ENCODE measurements around the gene TEKT4. TPM values are rescaled to one million over a fixed set of nuclear protein-coding genes. Genes with fewer than 3 reads are reported as not detected.
"Not testable (repeated sequence)": the region's sequence is repeated elsewhere in the genome, so short reads cannot be mapped to it uniquely, and the experiment has no call there.

TEKT4 gene, protein sequence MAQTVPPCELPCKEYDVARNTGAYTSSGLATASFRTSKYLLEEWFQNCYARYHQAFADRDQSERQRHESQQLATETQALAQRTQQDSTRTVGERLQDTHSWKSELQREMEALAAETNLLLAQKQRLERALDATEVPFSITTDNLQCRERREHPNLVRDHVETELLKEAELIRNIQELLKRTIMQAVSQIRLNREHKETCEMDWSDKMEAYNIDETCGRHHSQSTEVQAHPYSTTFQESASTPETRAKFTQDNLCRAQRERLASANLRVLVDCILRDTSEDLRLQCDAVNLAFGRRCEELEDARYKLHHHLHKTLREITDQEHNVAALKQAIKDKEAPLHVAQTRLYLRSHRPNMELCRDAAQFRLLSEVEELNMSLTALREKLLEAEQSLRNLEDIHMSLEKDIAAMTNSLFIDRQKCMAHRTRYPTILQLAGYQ
- polyA plus RNA-seq (not detected in 3 replicates), polyA minus RNA-seq (not detected in 3 replicates)
- not detected for polyA plus RNA-seq (2011; ENCODE audit: low read depth)
- not detected in 2 replicates for polyA plus RNA-seq (2011; cell fraction: cytosol; rRNA removed)
- not detected in 2 replicates for polyA plus RNA-seq (2011; cell fraction: nucleus; rRNA removed)
- not detected in 2 replicates for polyA plus RNA-seq (2012; ENCODE audit: low replicate concordance)
- not detected for polyA minus RNA-seq (2011; cell fraction: cytosol; rRNA and poly(A)+ RNA removed)
- not detected in 2 replicates for polyA minus RNA-seq (2011; cell fraction: nucleus; rRNA and poly(A)+ RNA removed)

DNA sequence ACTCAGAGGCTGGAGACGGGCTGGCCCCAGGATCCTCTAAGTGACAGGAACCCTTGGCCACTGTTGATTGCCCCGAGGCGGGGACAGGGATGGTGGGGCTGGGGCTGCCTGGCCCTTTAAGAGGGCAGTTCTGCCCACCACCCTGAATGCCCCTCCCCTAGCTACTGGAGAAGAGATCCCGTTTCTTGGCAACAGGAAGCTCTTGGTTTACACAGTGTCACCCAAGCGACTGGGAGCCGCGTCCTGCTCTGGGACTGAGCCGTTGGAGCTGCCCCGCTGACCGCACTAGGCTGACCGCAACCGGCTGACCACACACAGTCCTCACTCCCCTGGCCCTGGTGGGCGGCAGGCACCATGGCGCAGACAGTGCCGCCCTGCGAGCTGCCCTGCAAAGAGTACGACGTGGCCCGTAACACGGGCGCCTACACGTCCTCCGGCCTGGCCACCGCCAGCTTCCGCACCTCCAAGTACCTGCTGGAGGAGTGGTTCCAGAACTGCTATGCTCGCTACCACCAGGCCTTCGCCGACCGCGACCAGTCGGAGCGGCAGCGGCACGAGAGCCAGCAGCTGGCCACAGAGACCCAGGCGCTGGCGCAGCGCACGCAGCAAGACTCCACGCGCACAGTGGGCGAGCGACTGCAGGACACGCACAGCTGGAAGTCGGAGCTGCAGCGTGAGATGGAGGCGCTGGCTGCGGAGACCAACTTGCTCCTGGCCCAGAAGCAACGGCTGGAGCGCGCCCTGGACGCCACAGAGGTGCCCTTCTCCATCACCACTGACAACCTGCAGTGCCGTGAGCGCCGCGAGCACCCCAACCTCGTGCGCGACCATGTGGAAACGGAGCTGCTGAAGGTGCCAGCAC is at the start of gene TEKT4:
TSS of gene TEKT4 (plus strand) at position 205 of the 862 bp plus-strand sequence. CDS start at position 355, 150 bp downstream.
- Histone ChIP-seq H3K4me2 (ENCODE audit: control insufficient read depth, extremely low read depth, insufficient read depth, low read depth, low read length) (no peak within 1 kb of the TSS), H3K4me1 (ENCODE audit: control insufficient read depth, extremely low read depth, insufficient read depth, low read length) (no peaks in the 10 kb centered on the region), H3K27ac (ENCODE audit: control insufficient read depth, insufficient read depth, low read length) (no peak within 1 kb of the TSS), H3K9me1 (ENCODE audit: control insufficient read depth, extremely low read depth, insufficient read depth, low read length) (no peaks in the 10 kb centered on the region), H3K4me3 (ENCODE audit: control insufficient read depth in 2 of 3, extremely low read depth in 1 of 3, insufficient read depth in 2 of 3, low read depth in 1 of 3, low read length in 3 of 3) (no peak within 1 kb of the TSS), H3K36me3 (ENCODE audit: control insufficient read depth in 2 of 2, extremely low read depth in 1 of 2, insufficient read depth in 2 of 2, low read length in 2 of 2) (no peaks in the 10 kb centered on the region), H4K20me1 (ENCODE audit: control insufficient read depth, extremely low read depth, insufficient read depth, low read length) (no peaks in the 10 kb centered on the region), H3K9ac (ENCODE audit: control insufficient read depth, extremely low read depth, insufficient read depth, low read length) (no peak within 1 kb of the TSS), H3K79me2 (ENCODE audit: control insufficient read depth, insufficient read depth, low read length) (no peaks in the 10 kb centered on the region), H3K27me3 (ENCODE audit: control insufficient read depth, extremely low read depth, insufficient read depth, low read length) (peaks cover 10% of the 10 kb centered on the region), H3K9me3 (ENCODE audit: control insufficient read depth, low read depth, low read length) (no peaks in the 10 kb centered on the region), H2AFZ (ENCODE audit: control insufficient read depth, low read length) (no peak within 1 kb of the TSS)
- DNase-seq (ENCODE audit: low read depth, low spot score) = no peak
- FAIRE-seq = no peak
- TF ChIP-seq, protein P1, sequence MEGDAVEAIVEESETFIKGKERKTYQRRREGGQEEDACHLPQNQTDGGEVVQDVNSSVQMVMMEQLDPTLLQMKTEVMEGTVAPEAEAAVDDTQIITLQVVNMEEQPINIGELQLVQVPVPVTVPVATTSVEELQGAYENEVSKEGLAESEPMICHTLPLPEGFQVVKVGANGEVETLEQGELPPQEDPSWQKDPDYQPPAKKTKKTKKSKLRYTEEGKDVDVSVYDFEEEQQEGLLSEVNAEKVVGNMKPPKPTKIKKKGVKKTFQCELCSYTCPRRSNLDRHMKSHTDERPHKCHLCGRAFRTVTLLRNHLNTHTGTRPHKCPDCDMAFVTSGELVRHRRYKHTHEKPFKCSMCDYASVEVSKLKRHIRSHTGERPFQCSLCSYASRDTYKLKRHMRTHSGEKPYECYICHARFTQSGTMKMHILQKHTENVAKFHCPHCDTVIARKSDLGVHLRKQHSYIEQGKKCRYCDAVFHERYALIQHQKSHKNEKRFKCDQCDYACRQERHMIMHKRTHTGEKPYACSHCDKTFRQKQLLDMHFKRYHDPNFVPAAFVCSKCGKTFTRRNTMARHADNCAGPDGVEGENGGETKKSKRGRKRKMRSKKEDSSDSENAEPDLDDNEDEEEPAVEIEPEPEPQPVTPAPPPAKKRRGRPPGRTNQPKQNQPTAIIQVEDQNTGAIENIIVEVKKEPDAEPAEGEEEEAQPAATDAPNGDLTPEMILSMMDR (optimal IDR thresholded peaks at IDR 0.05 in 1 of 3, IDR thresholded peaks at IDR 0.05 in 1 of 3, conservative IDR thresholded peaks at IDR 0.05 in 1 of 3; ENCODE audit: extremely low read depth in 1 of 3, insufficient read depth in 2 of 3, low read length in 3 of 3) = no peak
- dilution Hi-C loops (cut with MboI; ENCODE audit: extremely low pct_ligation_motif_present, low sequenced_read_pairs) = no loop called here

DNA sequence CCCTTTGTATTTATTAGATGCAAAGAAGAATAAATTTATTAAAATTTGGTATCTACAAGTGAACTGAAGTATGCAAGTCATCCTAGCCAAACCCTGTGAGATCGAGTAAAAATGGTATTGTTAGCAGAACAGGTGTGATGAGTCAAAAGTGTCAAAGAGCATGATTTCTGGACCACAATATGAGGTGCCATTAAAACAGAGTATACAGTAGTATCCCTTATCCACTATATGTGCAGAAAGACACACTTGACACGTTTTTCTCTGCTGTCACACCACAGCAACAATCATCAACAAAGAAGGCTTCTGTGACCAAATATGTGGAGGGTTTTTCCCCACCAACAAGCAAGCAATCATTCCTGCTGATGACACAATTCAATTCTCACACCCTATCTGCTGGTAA is 32.0 kb upstream of the TEKT4 start:
- H3K27ac ChIP-seq (ENCODE audit: control insufficient read depth, insufficient read depth, low read length); FAIRE-seq; H3K4me2 ChIP-seq (ENCODE audit: control insufficient read depth, extremely low read depth, insufficient read depth, low read depth, low read length); H4K20me1 ChIP-seq (ENCODE audit: control insufficient read depth, extremely low read depth, insufficient read depth, low read length); dilution Hi-C loops (cut with MboI; ENCODE audit: extremely low pct_ligation_motif_present, low sequenced_read_pairs); H3K27me3 ChIP-seq (ENCODE audit: control insufficient read depth, extremely low read depth, insufficient read depth, low read length); H3K79me2 ChIP-seq (ENCODE audit: control insufficient read depth, insufficient read depth, low read length); H2AFZ ChIP-seq (ENCODE audit: control insufficient read depth, low read length); H3K9me3 ChIP-seq (ENCODE audit: control insufficient read depth, low read depth, low read length); H3K9ac ChIP-seq (ENCODE audit: control insufficient read depth, extremely low read depth, insufficient read depth, low read length); H3K9me1 ChIP-seq (ENCODE audit: control insufficient read depth, extremely low read depth, insufficient read depth, low read length); DNase-seq (ENCODE audit: low read depth, low spot score); H3K36me3 ChIP-seq (ENCODE audit: control insufficient read depth in 2 of 2, extremely low read depth in 1 of 2, insufficient read depth in 2 of 2, low read length in 2 of 2); H3K4me3 ChIP-seq (ENCODE audit: control insufficient read depth in 2 of 3, extremely low read depth in 1 of 3, insufficient read depth in 2 of 3, low read depth in 1 of 3, low read length in 3 of 3); H3K4me1 ChIP-seq (ENCODE audit: control insufficient read depth, extremely low read depth, insufficient read depth, low read length): not testable (repeated sequence)

DNA sequence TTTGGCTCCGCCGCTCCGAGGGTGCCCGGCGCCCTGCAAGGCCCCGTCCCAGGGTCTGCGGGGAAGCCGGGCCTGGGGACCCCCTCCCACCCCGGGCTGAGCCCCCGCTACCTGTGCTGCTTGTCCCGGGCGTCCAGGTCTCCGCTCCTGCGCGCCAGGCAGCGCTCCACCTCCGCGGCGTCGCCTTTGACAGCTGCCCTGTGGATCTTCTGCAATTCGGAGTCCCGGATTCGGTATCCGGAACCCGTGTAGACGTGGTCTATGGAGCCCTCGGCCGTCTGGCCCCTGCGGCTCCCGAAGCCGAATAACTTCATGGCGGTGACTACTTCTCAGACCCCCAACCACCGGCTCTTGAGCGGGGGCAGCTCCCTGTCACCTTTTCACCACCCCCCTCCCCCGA is 14.4 kb upstream of the TEKT4 start:
- DNase-seq (ENCODE audit: low read depth, low spot score); H4K20me1 ChIP-seq (ENCODE audit: control insufficient read depth, extremely low read depth, insufficient read depth, low read length); H3K27ac ChIP-seq (ENCODE audit: control insufficient read depth, insufficient read depth, low read length); H3K79me2 ChIP-seq (ENCODE audit: control insufficient read depth, insufficient read depth, low read length); H2AFZ ChIP-seq (ENCODE audit: control insufficient read depth, low read length); FAIRE-seq; dilution Hi-C loops (cut with MboI; ENCODE audit: extremely low pct_ligation_motif_present, low sequenced_read_pairs); H3K9me3 ChIP-seq (ENCODE audit: control insufficient read depth, low read depth, low read length); H3K4me1 ChIP-seq (ENCODE audit: control insufficient read depth, extremely low read depth, insufficient read depth, low read length); H3K9ac ChIP-seq (ENCODE audit: control insufficient read depth, extremely low read depth, insufficient read depth, low read length); H3K4me3 ChIP-seq (ENCODE audit: control insufficient read depth in 2 of 3, extremely low read depth in 1 of 3, insufficient read depth in 2 of 3, low read depth in 1 of 3, low read length in 3 of 3); H3K9me1 ChIP-seq (ENCODE audit: control insufficient read depth, extremely low read depth, insufficient read depth, low read length); H3K36me3 ChIP-seq (ENCODE audit: control insufficient read depth in 2 of 2, extremely low read depth in 1 of 2, insufficient read depth in 2 of 2, low read length in 2 of 2): not testable (repeated sequence)
- peak overlapping the region; percentile 16 for H3K4me2 ChIP-seq (ENCODE audit: control insufficient read depth, extremely low read depth, insufficient read depth, low read depth, low read length)
- peaks cover 19% of the 10 kb centered on the region for H3K27me3 ChIP-seq (ENCODE audit: control insufficient read depth, extremely low read depth, insufficient read depth, low read length)
